ENCODE data around the gene ZNF282.
A peak's percentile ranks its signal among the peaks of the same experiment; 100 is the strongest.

Gene ZNF282

GRCh38 chr7:149257146-149257545 is 61.8 kb downstream of the ZNF282 start:
- ChIA-PET POLR2A (interaction anchor here (0.5 kb wide), 1 partner anchor 122 kb away, joined by 3 read pairs; no protein-coding TSS in a partner anchor), CTCF (interaction anchor here (0.6 kb wide), 1 partner anchor 57 kb away, joined by 3 read pairs; no protein-coding TSS in a partner anchor)
- no peaks in the 10 kb centered on the region for H3K9me3 ChIP-seq (ENCODE audit: control insufficient read depth, insufficient read depth, low read depth, low read length)
- TF ChIP-seq ZNF426 (tag by site-specific recombination; IDR thresholded peaks at IDR 0.05) (no peak), ZNF174 (tag by site-specific recombination; IDR thresholded peaks at IDR 0.05) (no peak), ZNF530 (tag by site-specific recombination; IDR thresholded peaks at IDR 0.05; ENCODE audit: low read depth) (no peak), PRDM10 (tag by site-specific recombination; IDR thresholded peaks at IDR 0.05) (no peak), PRDM2 (tag by site-specific recombination; IDR thresholded peaks at IDR 0.05; ENCODE audit: borderline replicate concordance) (no peak)
- TF ChIP-seq, protein P1, sequence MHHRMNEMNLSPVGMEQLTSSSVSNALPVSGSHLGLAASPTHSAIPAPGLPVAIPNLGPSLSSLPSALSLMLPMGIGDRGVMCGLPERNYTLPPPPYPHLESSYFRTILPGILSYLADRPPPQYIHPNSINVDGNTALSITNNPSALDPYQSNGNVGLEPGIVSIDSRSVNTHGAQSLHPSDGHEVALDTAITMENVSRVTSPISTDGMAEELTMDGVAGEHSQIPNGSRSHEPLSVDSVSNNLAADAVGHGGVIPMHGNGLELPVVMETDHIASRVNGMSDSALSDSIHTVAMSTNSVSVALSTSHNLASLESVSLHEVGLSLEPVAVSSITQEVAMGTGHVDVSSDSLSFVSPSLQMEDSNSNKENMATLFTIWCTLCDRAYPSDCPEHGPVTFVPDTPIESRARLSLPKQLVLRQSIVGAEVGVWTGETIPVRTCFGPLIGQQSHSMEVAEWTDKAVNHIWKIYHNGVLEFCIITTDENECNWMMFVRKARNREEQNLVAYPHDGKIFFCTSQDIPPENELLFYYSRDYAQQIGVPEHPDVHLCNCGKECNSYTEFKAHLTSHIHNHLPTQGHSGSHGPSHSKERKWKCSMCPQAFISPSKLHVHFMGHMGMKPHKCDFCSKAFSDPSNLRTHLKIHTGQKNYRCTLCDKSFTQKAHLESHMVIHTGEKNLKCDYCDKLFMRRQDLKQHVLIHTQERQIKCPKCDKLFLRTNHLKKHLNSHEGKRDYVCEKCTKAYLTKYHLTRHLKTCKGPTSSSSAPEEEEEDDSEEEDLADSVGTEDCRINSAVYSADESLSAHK (tag by site-specific recombination; IDR thresholded peaks at IDR 0.05): no peak
- TF ChIP-seq, protein P2, sequence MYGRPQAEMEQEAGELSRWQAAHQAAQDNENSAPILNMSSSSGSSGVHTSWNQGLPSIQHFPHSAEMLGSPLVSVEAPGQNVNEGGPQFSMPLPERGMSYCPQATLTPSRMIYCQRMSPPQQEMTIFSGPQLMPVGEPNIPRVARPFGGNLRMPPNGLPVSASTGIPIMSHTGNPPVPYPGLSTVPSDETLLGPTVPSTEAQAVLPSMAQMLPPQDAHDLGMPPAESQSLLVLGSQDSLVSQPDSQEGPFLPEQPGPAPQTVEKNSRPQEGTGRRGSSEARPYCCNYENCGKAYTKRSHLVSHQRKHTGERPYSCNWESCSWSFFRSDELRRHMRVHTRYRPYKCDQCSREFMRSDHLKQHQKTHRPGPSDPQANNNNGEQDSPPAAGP (tag by site-specific recombination; IDR thresholded peaks at IDR 0.05): no peak
- no peaks in the 10 kb centered on the region for H3K4me1 ChIP-seq (ENCODE audit: control insufficient read depth, insufficient read depth, low read length)
- H3K27ac ChIP-seq (ENCODE audit: extremely low read depth, low read depth, low read length): no peak overlapping the region
- H3K4me3 ChIP-seq (ENCODE audit: low read depth, low read length): no peak overlapping the region
- peaks cover 0 to 49% of the 10 kb centered on the region in 2 experiments; a peak in 1 of 3 replicates for H3K36me3 ChIP-seq (ENCODE audit: control insufficient read depth in 2 of 2, insufficient read depth in 1 of 2, low read length in 2 of 2)

GRCh38 chr7:149261316-149261828 is 66.0 kb downstream of the ZNF282 start:
- ChIA-PET CTCF (interaction anchor here (0.5 to 1.8 kb wide), 15 partner anchors 9 to 237 kb away, joined by 3 to 7 read pairs (median 4); no protein-coding TSS in a partner anchor), POLR2A (interaction anchor here (0.5 to 1.4 kb wide), 8 partner anchors 21 to 235 kb away, joined by 3 to 11 read pairs (median 3); partner anchors contain the start of gene ZNF282)
- Histone ChIP-seq H3K9me3 (ENCODE audit: control insufficient read depth, insufficient read depth, low read depth, low read length) (no peaks in the 10 kb centered on the region), H3K27ac (ENCODE audit: extremely low read depth, low read depth, low read length) (peak overlapping the region; percentile 73; the same call in 1 of the 2 replicates), H3K4me3 (ENCODE audit: low read depth, low read length) (peak overlapping the region; percentile 56), H3K36me3 (ENCODE audit: control insufficient read depth in 2 of 2, insufficient read depth in 1 of 2, low read length in 2 of 2) (peaks cover 0 to 23% of the 10 kb centered on the region in 2 experiments; a peak in 2 of 3 replicates), H3K4me1 (ENCODE audit: control insufficient read depth, insufficient read depth, low read length) (no peaks in the 10 kb centered on the region)
- TF ChIP-seq ZNF335 (tag by site-specific recombination; conservative IDR thresholded peaks at IDR 0.05) (peak; percentile 96), ZNF626 (tag by site-specific recombination; IDR thresholded peaks at IDR 0.05) (no peak), ZFP69B (tag by site-specific recombination; IDR thresholded peaks at IDR 0.05) (peak; percentile 78; the same call in 1 of the 2 replicates), ZNF629 (tag by site-specific recombination; IDR thresholded peaks at IDR 0.05) (0 out of 2 replicates have a peak, but pooled peaks have one; percentile 15), PRDM1 (tag by site-specific recombination; IDR thresholded peaks at IDR 0.05) (0 out of 2 replicates have a peak, but pooled peaks have one; percentile 84)
- TF ChIP-seq, protein P3, sequence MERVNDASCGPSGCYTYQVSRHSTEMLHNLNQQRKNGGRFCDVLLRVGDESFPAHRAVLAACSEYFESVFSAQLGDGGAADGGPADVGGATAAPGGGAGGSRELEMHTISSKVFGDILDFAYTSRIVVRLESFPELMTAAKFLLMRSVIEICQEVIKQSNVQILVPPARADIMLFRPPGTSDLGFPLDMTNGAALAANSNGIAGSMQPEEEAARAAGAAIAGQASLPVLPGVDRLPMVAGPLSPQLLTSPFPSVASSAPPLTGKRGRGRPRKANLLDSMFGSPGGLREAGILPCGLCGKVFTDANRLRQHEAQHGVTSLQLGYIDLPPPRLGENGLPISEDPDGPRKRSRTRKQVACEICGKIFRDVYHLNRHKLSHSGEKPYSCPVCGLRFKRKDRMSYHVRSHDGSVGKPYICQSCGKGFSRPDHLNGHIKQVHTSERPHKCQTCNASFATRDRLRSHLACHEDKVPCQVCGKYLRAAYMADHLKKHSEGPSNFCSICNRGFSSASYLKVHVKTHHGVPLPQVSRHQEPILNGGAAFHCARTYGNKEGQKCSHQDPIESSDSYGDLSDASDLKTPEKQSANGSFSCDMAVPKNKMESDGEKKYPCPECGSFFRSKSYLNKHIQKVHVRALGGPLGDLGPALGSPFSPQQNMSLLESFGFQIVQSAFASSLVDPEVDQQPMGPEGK (tag by site-specific recombination; IDR thresholded peaks at IDR 0.05): 0 out of 2 replicates have a peak, but pooled peaks have one; percentile 3

Data from HEK293 (cell line).